HG02938 (cell line): ENCODE results near the gene PROK2.

Experiments
- ATAC-seq: cut with Tn5 transposase; IDR thresholded peaks from one replicate; pipeline ENCODE4 v1.9.1; 2021; ENCODE audit warnings: mild to moderate bottlenecking, moderate library complexity; ENCODE audit not compliant: unreplicated experiment

Gene PROK2

DNA sequence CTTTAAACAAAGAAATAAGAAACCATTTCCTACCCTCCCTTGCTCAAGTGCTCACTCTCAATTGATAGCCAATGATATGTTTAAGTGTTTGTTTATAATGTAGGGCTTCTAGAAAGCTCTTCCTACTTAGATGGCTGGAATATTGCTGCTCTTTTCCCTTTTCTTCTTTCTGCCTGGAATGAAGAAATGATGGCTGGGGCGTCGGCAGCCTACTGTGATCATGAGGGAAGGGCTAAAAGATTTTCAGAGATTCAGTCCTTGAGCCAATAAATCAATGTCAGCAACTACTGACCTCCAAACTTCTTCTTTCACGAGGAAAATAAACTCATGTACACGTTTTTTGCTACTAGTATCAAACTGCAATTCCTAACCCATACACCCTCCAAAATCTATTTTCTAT, 33.3 kb downstream of the PROK2 start:
- no peak for ATAC-seq

DNA sequence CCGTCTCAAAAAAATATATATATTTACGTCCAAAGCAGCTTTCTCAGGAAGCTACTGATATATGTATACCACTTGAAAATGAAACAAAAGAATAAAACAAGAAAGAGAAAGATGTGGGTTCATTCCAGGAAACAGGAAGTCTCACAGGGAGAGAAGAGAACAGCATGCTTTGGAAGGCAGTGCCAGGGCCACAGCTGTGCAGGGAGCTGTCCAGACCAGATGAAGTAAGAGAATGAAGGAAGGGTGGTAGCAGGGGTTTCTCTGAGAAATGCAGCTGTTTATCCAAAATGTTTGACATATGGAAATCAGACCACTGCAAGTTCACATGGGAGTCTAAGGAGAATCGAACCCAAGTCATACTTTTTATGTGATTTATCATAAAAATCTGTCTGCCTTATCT, 40.2 kb downstream of the PROK2 start:
- ATAC-seq, result no peak

- no peak for ATAC-seq
These were observed 42.3 kb downstream of the PROK2 start for GRCh38 chr3:71742621-71743020.

GRCh38 chr3:71734881-71735280, 50.1 kb downstream of the PROK2 start:
- no peak for ATAC-seq

- no peak for ATAC-seq
These were observed 51.6 kb downstream of the PROK2 start for GRCh38 chr3:71733319-71733718.

- no peak for ATAC-seq
These were observed 52.3 kb downstream of the PROK2 start for GRCh38 chr3:71732637-71733036.

DNA sequence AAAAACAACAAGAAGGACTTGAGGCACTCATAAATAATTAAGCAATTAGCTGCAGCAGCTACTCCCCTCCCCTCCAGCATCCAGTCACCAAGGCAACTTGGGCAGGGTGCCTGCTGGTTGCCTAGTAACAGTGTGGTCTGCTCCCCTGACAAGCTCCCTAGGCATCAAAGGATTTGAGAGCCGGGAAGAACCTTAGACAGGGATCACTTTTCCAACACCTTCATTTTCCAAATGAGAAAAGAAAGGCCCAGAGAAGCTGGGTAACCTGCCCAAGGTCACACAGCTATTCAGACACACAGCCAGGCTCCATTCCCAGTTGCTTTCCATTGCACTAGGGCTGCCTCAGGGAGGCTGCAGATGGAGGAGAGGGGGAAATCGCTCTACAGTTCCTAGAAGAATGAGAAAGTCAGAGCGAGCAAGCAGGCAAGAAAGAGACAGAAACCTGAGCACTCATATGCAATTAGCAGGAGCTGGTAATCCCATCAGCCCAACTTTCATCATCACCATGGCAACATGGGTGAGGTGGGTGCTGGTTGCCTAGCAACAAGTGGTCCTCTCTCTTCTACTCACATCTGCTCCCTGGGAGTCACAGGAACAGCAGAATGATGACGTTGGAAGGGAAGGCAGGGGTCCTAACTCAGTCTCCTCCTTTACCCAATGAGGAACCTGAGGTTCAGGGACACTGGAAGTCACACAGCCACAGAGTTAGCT, 56.2 kb downstream of the PROK2 start:
- ATAC-seq, result no peak

DNA sequence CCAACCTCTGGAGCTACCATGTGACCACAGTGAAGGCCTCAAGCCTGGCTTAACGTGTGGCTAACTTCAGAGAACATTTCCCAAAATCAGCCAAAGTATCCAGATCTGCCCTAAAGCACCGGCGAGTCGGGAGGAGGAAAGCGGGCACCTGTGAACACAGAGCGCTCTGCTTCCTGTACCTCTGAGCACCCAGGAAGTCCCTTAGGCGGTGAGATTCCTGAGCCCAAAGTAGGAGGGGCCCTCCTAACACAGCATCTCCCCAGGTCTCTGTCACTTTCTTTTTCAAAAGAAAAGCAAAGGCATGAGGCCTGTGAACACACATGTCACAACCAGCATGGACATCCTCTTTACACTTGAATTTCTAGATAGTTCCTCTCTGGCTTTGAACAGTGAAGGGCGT, 58.8 kb downstream of the PROK2 start:
- ATAC-seq, result no peak

- ATAC-seq, result peak; percentile 26
These were observed 59.5 kb downstream of the PROK2 start, which contains the start of gene EIF4E3 for GRCh38 chr3:71725271-71725991. Gene EIF4E3 (minus strand): TSS chr3:71725402. CDS start chr3:71725367, 35 bp downstream.

DNA sequence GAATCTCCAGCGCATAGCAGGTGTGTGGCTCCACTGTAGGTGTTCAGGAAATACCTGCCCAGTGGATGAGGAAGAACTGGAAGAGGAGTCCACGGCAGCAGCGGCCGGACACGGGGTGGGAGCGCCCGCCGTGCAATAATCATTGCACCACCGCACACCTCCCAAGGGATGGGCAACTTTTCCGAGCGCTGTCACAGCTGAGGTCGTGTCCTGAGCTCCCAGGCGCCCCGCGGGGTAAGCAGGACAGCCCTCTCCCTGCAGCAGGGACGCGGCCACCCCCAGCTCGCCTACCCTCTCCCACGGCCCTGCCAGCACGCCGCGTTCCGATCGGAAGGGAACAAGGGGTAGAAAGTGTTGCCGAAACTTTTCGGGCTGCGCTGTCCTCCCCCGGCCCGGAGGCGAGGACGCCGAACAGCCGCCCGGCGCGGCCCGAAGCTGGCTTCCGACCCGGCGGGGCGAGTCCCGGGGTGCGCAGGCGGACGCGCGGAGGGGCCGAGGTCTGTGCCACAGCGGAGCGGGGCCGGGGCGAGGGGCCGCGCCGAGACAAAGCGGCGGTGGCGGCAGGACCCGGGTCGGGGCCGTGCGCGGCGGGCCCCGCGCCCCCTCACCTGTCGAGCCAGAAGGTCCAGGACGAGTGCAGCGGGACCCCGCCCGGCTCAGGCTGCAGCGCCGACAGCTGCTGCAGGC, 60.2 kb downstream of the PROK2 start:
- ATAC-seq, result peak; percentile 41

- ATAC-seq, result no peak
These were observed 60.8 kb downstream of the PROK2 start for GRCh38 chr3:71724171-71724453.

- ATAC-seq, result peak; percentile 47
These were observed 61.3 kb downstream of the PROK2 start for GRCh38 chr3:71723452-71724170.

- no peak for ATAC-seq
These were observed 62.3 kb downstream of the PROK2 start for GRCh38 chr3:71722693-71723092.
